HG03520 (cell line): ENCODE measurements around the gene FAM221B.
A peak's percentile ranks its signal among the peaks of the same experiment; 100 is the strongest.

Experiments used
- ATAC-seq: cut with Tn5 transposase; IDR thresholded peaks from one replicate; pipeline ENCODE4 v1.9.1; 2021; ENCODE audit warnings: mild to moderate bottlenecking, moderate library complexity; ENCODE audit not compliant: unreplicated experiment

The FAM221B gene

GRCh38 chr9:35847792-35848572 is 19.4 kb upstream of the FAM221B start:
- ATAC-seq, result peak; percentile 83

- ATAC-seq, result no peak
Measured at GRCh38 chr9:35845824-35846771, 17.6 kb upstream of the FAM221B start.

- no peak for ATAC-seq
Measured at GRCh38 chr9:35844628-35845270, 16.2 kb upstream of the FAM221B start.

GRCh38 chr9:35842795-35843194 is 14.3 kb upstream of the FAM221B start:
- peak; percentile 65 for ATAC-seq

GRCh38 chr9:35842020-35842745 is 13.7 kb upstream of the FAM221B start:
- no peak for ATAC-seq

GRCh38 chr9:35841645-35841900 is 13.0 kb upstream of the FAM221B start:
- no peak for ATAC-seq

- no peak for ATAC-seq
Measured at GRCh38 chr9:35840881-35841644, 12.5 kb upstream of the FAM221B start.

- ATAC-seq, result no peak
Measured at GRCh38 chr9:35839926-35840325, 11.4 kb upstream of the FAM221B start.

- no peak for ATAC-seq
Measured at GRCh38 chr9:35836595-35836994, 8.1 kb upstream of the FAM221B start.

GRCh38 chr9:35835766-35836165 is 7.2 kb upstream of the FAM221B start:
- ATAC-seq, result no peak

- ATAC-seq, result no peak
Measured at GRCh38 chr9:35835216-35835632, 6.7 kb upstream of the FAM221B start.

- ATAC-seq, result no peak
Measured at GRCh38 chr9:35834260-35835215, 6.0 kb upstream of the FAM221B start.

- no peak for ATAC-seq
Measured at GRCh38 chr9:35832814-35833213, 4.3 kb upstream of the FAM221B start.

- ATAC-seq, result no peak
Measured at GRCh38 chr9:35831040-35831439, 2.5 kb upstream of the FAM221B start.

- ATAC-seq, result no peak
Measured at GRCh38 chr9:35829764-35830096, 1.2 kb upstream of the FAM221B start.

GRCh38 chr9:35829084-35829763 is 692 bp upstream of the FAM221B start, which contains the start of gene TMEM8B:
Gene TMEM8B, plus strand, starts transcription at chr9:35829228. Its CDS starts 220 bp downstream, at chr9:35829448.
- ATAC-seq, result peak; percentile 62

GRCh38 chr9:35827486-35827885 is 1.0 kb downstream of the FAM221B start:
- no peak for ATAC-seq

GRCh38 chr9:35826071-35826701 is 2.3 kb downstream of the FAM221B start:
- no peak for ATAC-seq
